A204.1 (cell line): ENCODE results near the gene PCIF1.
"Not testable (repeated sequence)": the region's sequence is repeated elsewhere in the genome, so short reads cannot be mapped to it uniquely, and the experiment has no call there.

Experiments used
- FAIRE-seq: peaks from 2 replicates; lab custom pipeline; 2012; peaks lifted over from hg19 to GRCh38; lab: Jason Lieb, UNC

Gene PCIF1

DNA sequence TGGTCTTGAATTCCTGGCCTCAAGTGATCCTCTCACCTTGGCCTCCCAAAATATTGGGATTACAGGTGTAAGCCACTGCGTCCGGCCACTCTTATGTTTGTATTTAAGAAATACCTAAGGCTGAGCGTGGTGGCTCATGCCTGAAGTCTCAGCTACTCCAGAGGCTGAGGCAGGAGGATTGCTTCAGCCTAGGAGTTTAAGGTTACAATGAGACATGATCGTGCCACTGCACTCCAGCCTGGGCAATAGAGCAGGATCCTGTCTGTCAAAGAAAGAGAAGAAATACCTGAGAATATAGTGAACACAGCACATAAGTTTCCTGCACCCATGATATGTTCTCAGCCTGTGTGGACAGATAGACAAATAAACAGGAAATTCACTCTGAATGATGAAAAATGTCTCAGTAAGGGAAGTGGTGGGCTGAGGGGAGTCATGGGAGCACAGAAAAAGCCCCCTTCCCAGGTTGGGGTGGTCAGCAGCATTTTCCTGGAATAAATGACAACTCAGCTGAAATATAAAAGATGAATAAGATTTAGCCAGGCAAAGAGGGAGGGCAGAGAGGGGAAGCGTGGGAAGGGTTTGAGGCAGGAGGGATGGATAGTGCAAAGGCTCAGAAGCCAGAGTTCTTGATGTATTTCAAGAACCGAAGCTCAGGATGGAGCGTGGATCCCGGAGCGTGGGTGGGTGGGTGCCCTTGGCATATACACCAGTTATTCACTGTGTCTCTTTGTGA, 60.4 kb downstream of the PCIF1 start:
- no peak for FAIRE-seq

DNA sequence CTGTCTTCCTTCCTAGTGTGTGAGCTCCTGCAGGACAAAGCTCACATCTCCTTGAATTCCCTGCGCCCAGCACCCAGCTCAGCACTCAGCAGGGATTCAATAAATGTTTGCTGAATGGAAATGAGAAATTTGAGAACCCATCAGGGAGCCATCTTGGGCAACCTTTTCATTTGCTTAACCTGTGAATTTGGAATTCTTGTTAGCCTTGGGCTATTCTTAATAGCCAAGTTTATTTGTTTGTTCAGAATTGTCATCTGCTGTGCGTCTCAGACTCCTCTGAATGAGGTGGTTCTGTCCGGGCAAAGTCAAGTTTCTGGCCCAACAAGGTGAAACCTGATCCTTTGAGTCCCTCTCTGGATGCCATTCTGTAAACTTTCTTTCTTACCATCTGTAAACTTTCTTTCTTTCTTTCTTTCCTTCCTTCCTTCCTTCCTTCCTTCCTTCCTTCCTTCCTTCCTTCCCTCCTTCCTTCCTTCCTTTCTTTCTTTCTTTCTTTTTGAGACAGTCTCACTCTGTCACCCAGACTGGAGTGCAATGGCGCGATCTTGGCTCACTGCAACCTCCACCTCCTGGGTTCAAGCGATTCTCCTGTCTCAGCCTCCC, 61.1 kb downstream of the PCIF1 start:
- not testable (repeated sequence) for FAIRE-seq

DNA sequence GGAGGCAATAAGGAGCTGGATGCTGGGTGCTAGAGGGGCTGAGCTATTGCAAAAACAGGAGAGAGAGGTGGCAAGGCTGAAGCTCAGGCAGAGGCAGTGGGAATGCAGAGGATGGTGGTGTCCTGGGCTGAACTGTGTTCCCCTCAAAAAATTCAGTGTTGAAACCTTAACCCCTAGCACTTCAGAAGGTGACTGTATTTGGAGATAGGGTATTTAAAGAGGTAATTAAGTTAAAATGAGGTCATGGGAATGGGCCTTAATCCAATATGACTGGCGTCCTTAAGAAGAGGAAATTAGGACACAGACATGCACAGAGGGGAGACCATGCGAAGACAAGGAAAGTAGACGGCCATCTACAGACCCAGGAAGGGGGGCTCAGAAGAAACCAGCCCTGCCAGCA, 62.7 kb downstream of the PCIF1 start:
- FAIRE-seq = no peak
